ENCODE data around the gene PCDH1.

The PCDH1 gene

DNA sequence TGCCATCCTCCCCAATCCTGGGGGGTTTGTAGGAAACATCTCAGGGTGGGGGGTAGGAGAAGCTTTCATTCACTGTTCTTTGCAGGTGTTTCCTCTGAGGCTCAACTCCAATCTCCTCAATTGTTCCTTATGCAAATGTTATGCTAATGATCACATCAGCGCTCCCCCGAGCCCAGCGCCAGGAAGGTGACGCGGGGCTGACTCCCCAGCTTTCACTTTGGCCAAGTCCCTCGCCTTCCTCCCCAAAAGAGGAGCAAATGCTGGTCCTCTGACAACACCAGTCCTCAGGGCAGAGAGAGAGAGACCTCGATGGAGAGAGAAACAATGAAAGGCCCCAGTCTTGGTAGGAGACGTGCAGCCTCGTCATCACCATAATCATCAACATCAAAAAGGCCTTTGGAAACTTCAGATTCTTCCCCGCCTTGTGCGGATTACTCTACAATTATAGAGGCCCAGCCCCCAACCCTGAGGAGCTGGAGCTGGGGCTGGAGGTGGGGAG, 39.1 kb downstream of the PCDH1 start:
- TF ChIP-seq, protein P1, sequence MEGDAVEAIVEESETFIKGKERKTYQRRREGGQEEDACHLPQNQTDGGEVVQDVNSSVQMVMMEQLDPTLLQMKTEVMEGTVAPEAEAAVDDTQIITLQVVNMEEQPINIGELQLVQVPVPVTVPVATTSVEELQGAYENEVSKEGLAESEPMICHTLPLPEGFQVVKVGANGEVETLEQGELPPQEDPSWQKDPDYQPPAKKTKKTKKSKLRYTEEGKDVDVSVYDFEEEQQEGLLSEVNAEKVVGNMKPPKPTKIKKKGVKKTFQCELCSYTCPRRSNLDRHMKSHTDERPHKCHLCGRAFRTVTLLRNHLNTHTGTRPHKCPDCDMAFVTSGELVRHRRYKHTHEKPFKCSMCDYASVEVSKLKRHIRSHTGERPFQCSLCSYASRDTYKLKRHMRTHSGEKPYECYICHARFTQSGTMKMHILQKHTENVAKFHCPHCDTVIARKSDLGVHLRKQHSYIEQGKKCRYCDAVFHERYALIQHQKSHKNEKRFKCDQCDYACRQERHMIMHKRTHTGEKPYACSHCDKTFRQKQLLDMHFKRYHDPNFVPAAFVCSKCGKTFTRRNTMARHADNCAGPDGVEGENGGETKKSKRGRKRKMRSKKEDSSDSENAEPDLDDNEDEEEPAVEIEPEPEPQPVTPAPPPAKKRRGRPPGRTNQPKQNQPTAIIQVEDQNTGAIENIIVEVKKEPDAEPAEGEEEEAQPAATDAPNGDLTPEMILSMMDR (IDR thresholded peaks at IDR 0.05; ENCODE audit: low read length) = no peak
- no peak for TF ChIP-seq EZH2 (IDR thresholded peaks at IDR 0.05; ENCODE audit: borderline replicate concordance, low read length)
- H3K4me3 ChIP-seq (ENCODE audit: low read depth, low read length, poor library complexity, severe bottlenecking) = no peak overlapping the region
- H3K9ac ChIP-seq (ENCODE audit: low read length) = no peak overlapping the region
- no peak overlapping the region for H3K27ac ChIP-seq (ENCODE audit: low read depth, low read length, poor library complexity, severe bottlenecking)
- H2AFZ ChIP-seq (ENCODE audit: low read length) = no peak overlapping the region
- H3K9me2 ChIP-seq (ENCODE audit: low read depth, low read length) = no peaks in the 10 kb centered on the region
- H3K27me3 ChIP-seq (ENCODE audit: insufficient read depth, low read length) = no peaks in the 10 kb centered on the region
- no peaks in the 10 kb centered on the region for H3K9me3 ChIP-seq (ENCODE audit: low read length)
- no peaks in the 10 kb centered on the region for H3K79me2 ChIP-seq (ENCODE audit: insufficient read depth, low read length)
- no peaks in the 10 kb centered on the region for H4K20me1 ChIP-seq (ENCODE audit: insufficient read depth, low read length)
- H3K4me1 ChIP-seq (ENCODE audit: insufficient read depth, low read length, severe bottlenecking) = peaks cover 5% of the 10 kb centered on the region
- H3K36me3 ChIP-seq (ENCODE audit: insufficient read depth, low read length) = no peaks in the 10 kb centered on the region
- no peaks in the 10 kb centered on the region for H3F3A ChIP-seq (ENCODE audit: insufficient read depth, low read length)
- H3K4me2 ChIP-seq (ENCODE audit: low read length) = no peak overlapping the region

DNA sequence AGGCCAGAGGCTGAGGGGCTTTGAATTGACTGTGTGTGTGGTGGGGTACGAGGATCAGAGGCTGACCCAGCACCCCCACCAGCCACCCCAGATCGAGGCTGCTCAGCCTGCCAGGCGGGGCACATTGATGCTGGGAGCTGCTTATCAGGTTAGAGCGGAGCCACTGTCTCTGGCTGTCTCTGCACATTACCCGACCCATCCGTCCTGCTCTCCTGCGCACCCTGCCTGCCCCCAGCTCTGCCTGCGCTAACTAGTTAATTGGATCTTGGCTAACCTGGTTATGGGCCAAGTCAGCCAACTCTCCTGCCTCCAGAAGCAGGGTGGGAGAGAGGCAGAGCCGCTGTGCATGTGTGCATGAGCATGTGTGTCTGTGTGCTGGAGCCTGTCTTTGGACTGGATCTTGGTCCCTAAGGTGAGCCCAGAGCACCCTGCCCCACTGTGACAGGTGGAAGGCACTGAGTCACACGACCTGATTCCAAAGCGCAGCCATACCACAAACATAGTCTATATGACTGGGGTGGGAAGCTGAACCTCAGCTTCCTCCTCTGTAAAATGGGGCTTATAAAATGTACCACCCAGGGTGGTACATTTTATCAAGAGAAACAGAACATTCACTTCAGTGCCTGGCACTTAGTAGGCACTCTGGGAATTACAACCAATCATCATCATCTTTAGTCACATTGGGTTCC, 39.7 kb downstream of the PCDH1 start:
- no peaks in the 10 kb centered on the region for H3K9me3 ChIP-seq (ENCODE audit: low read length)
- no peaks in the 10 kb centered on the region for H3K9me2 ChIP-seq (ENCODE audit: low read depth, low read length)
- no peak overlapping the region for H2AFZ ChIP-seq (ENCODE audit: low read length)
- no peaks in the 10 kb centered on the region for H4K20me1 ChIP-seq (ENCODE audit: insufficient read depth, low read length)
- no peak for TF ChIP-seq EZH2 (IDR thresholded peaks at IDR 0.05; ENCODE audit: borderline replicate concordance, low read length)
- TF ChIP-seq, protein P1 (IDR thresholded peaks at IDR 0.05; ENCODE audit: low read length) = no peak
- no peaks in the 10 kb centered on the region for H3F3A ChIP-seq (ENCODE audit: insufficient read depth, low read length)
- no peak overlapping the region for H3K9ac ChIP-seq (ENCODE audit: low read length)
- H3K36me3 ChIP-seq (ENCODE audit: insufficient read depth, low read length) = no peaks in the 10 kb centered on the region
- H3K4me3 ChIP-seq (ENCODE audit: low read depth, low read length, poor library complexity, severe bottlenecking) = no peak overlapping the region
- H3K27me3 ChIP-seq (ENCODE audit: insufficient read depth, low read length) = no peaks in the 10 kb centered on the region
- H3K27ac ChIP-seq (ENCODE audit: low read depth, low read length, poor library complexity, severe bottlenecking) = no peak overlapping the region
- H3K79me2 ChIP-seq (ENCODE audit: insufficient read depth, low read length) = no peaks in the 10 kb centered on the region
- peaks cover 5% of the 10 kb centered on the region for H3K4me1 ChIP-seq (ENCODE audit: insufficient read depth, low read length, severe bottlenecking)
- no peak overlapping the region for H3K4me2 ChIP-seq (ENCODE audit: low read length)

DNA sequence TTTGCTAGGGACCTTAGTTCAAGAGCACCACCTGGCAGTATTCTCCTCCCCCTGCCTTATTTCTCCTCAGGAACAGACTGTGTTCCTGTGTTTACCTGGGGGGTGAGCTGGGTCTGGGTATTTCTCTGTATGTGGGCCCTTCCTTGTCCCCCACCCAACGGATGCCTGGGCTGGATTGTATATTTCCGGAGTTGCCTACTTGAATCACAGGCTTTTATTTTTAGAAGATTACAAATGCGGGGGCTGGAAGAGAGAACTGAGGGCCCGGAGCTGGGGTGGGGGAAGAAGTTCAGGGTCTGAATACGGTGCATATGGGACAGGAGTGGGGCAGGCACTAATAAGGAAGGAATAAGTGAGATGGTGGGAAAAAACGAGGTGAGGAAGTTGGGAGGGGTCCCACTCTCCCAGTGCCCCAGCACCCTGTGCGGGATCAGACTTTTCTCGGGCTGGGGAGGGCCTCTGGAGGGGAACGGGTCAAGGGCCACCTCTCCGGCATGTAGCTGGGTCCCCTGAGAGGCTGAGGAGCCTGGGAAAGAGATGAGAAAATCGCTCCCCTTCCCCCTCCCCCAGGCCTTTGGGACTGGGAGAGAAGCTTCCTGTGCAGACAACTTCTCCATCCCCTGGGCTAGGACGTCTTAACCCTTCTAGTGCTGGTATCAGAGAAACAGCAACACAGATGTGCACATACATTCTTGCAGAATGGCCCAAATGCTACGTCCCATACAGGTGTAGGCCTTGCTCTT, 42.1 kb downstream of the PCDH1 start:
- H3K4me2 ChIP-seq (ENCODE audit: low read length) = no peak overlapping the region
- H3K9me3 ChIP-seq (ENCODE audit: low read length) = no peaks in the 10 kb centered on the region
- no peaks in the 10 kb centered on the region for H4K20me1 ChIP-seq (ENCODE audit: insufficient read depth, low read length)
- TF ChIP-seq EZH2 (IDR thresholded peaks at IDR 0.05; ENCODE audit: borderline replicate concordance, low read length) = no peak
- TF ChIP-seq, protein P1 (IDR thresholded peaks at IDR 0.05; ENCODE audit: low read length) = no peak
- H2AFZ ChIP-seq (ENCODE audit: low read length) = no peak overlapping the region
- H3K27me3 ChIP-seq (ENCODE audit: insufficient read depth, low read length) = no peaks in the 10 kb centered on the region
- H3K9ac ChIP-seq (ENCODE audit: low read length) = no peak overlapping the region
- peaks cover 5% of the 10 kb centered on the region for H3K4me1 ChIP-seq (ENCODE audit: insufficient read depth, low read length, severe bottlenecking)
- no peak overlapping the region for H3K4me3 ChIP-seq (ENCODE audit: low read depth, low read length, poor library complexity, severe bottlenecking)
- no peaks in the 10 kb centered on the region for H3K9me2 ChIP-seq (ENCODE audit: low read depth, low read length)
- no peaks in the 10 kb centered on the region for H3F3A ChIP-seq (ENCODE audit: insufficient read depth, low read length)
- H3K36me3 ChIP-seq (ENCODE audit: insufficient read depth, low read length) = no peaks in the 10 kb centered on the region
- H3K27ac ChIP-seq (ENCODE audit: low read depth, low read length, poor library complexity, severe bottlenecking) = no peak overlapping the region
- H3K79me2 ChIP-seq (ENCODE audit: insufficient read depth, low read length) = no peaks in the 10 kb centered on the region

Data from OCI-LY1 (cell line).